Measurements from ENCODE around the gene DVL2. TPM values are rescaled to one million over a fixed set of nuclear protein-coding genes. Genes with fewer than 3 reads are reported as not detected.
A peak's percentile ranks its signal among the peaks of the same experiment; 100 is the strongest.

The DVL2 gene
- total and polyA plus RNA-seq, 2 donors (not counting 1 experiment from before 2014, with no cell fraction given): 8.1 to 91.8 TPM

DNA sequence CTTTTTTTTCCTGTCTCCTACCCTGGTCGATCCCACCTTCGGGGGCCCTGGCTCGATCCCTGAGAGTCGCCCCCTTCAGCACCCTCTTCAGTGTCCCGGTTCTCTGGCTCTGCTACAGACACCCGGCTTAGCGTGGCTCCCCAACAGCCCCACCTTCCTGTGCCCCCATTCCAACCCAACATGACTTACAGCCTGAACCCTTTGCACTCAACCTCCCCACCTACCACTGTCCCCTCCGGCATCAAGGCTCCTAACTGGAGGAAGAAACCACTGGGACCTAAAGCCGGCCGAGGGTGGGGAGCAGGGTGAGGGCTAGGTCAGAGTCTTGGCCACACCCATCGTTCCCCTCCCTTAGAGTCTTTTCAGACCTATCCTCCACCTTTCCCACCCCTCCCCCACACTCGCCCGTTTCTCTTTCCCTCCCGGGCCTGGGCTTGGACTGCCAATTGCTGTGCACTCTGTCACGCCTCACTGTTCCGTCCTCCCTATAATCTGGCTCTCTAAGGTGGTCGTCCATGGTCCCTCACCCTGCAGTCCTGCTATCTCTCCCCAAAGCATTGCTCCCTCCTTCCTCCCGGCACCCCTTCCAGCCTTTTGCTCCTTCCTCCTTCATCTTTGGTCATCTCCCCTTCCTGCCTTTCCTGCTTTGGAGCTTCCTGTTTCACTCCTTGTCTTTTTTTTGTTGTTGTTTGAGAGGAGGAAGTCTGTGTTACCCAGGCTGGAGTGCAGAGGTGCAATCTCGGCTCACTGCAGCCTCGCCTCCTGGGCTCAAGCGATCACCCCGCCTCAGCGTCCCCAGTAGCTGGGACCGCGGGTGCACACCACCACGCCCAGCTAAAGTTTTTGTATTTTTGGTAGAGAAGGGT is 28.9 kb upstream of the DVL2 start:
- Histone ChIP-seq H3K36me3 (ENCODE audit: control insufficient read depth, insufficient read depth, low read length) (no peaks in the 10 kb centered on the region), H3K4me2 (ENCODE audit: extremely low read depth, insufficient read depth, low read length) (peak overlapping the region; percentile 80), H3K4me3 (replicated peaks in 1 of 4; ENCODE audit: control extremely low read depth in 1 of 4, insufficient read depth in 1 of 4, low read depth in 3 of 4, low read length in 4 of 4) (peak overlapping the region in 2 of 4 experiments; percentile 4 to 20), H2AFZ (ENCODE audit: low read length) (peak overlapping the region; percentile 86), H3K9me3 (ENCODE audit: control insufficient read depth, insufficient read depth, low read depth, low read length) (no peaks in the 10 kb centered on the region), H3K9ac (ENCODE audit: insufficient read depth, low read length) (no peak overlapping the region), H3K79me2 (ENCODE audit: control insufficient read depth, insufficient read depth, low read length) (no peaks in the 10 kb centered on the region), H3K4me1 (ENCODE audit: control insufficient read depth, extremely low read depth, insufficient read depth, low read length) (peaks cover 3% of the 10 kb centered on the region), H3K27me3 (ENCODE audit: control insufficient read depth, insufficient read depth, low read length) (no peaks in the 10 kb centered on the region), H4K20me1 (ENCODE audit: control insufficient read depth, extremely low read depth, insufficient read depth, low read length) (no peaks in the 10 kb centered on the region), H3K27ac (ENCODE audit: insufficient read depth, low read length) (no peak overlapping the region)
- no peak for TF ChIP-seq EZH2 (IDR thresholded peaks at IDR 0.05; ENCODE audit: low read length, missing control alignments)
- TF ChIP-seq, protein P1, sequence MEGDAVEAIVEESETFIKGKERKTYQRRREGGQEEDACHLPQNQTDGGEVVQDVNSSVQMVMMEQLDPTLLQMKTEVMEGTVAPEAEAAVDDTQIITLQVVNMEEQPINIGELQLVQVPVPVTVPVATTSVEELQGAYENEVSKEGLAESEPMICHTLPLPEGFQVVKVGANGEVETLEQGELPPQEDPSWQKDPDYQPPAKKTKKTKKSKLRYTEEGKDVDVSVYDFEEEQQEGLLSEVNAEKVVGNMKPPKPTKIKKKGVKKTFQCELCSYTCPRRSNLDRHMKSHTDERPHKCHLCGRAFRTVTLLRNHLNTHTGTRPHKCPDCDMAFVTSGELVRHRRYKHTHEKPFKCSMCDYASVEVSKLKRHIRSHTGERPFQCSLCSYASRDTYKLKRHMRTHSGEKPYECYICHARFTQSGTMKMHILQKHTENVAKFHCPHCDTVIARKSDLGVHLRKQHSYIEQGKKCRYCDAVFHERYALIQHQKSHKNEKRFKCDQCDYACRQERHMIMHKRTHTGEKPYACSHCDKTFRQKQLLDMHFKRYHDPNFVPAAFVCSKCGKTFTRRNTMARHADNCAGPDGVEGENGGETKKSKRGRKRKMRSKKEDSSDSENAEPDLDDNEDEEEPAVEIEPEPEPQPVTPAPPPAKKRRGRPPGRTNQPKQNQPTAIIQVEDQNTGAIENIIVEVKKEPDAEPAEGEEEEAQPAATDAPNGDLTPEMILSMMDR (conservative IDR thresholded peaks at IDR 0.05 in 1 of 2, IDR thresholded peaks at IDR 0.05 in 1 of 2; ENCODE audit: low read depth in 1 of 2, low read length in 2 of 2): no peak
- no peak for DNase-seq (ENCODE audit: low read depth in 2 of 2)

- Histone ChIP-seq H3K4me2 (ENCODE audit: extremely low read depth, insufficient read depth, low read length) (peak within 1 kb of the TSS; percentile 80), H3K9ac (ENCODE audit: insufficient read depth, low read length) (no peak within 1 kb of the TSS), H4K20me1 (ENCODE audit: control insufficient read depth, extremely low read depth, insufficient read depth, low read length) (no peaks in the 10 kb centered on the region), H3K9me3 (ENCODE audit: control insufficient read depth, insufficient read depth, low read depth, low read length) (no peaks in the 10 kb centered on the region), H3K79me2 (ENCODE audit: control insufficient read depth, insufficient read depth, low read length) (no peaks in the 10 kb centered on the region), H3K27ac (ENCODE audit: insufficient read depth, low read length) (no peak within 1 kb of the TSS), H3K4me1 (ENCODE audit: control insufficient read depth, extremely low read depth, insufficient read depth, low read length) (peaks cover 3% of the 10 kb centered on the region), H2AFZ (ENCODE audit: low read length) (peak within 1 kb of the TSS; percentile 86), H3K27me3 (ENCODE audit: control insufficient read depth, insufficient read depth, low read length) (no peaks in the 10 kb centered on the region), H3K36me3 (ENCODE audit: control insufficient read depth, insufficient read depth, low read length) (no peaks in the 10 kb centered on the region), H3K4me3 (replicated peaks in 1 of 4; ENCODE audit: control extremely low read depth in 1 of 4, insufficient read depth in 1 of 4, low read depth in 3 of 4, low read length in 4 of 4) (peak within 1 kb of the TSS in 2 of 4 experiments; percentile 4 to 32)
- TF ChIP-seq, protein P1 (conservative IDR thresholded peaks at IDR 0.05 in 1 of 2, IDR thresholded peaks at IDR 0.05 in 1 of 2; ENCODE audit: low read depth in 1 of 2, low read length in 2 of 2): no peak
- TF ChIP-seq EZH2 (IDR thresholded peaks at IDR 0.05; ENCODE audit: low read length, missing control alignments): no peak
- no peak for DNase-seq (ENCODE audit: low read depth in 2 of 2)
These were observed 28.0 kb upstream of the DVL2 start, which contains the start of gene CLDN7 for GRCh38 chr17:7262192-7262934. Gene CLDN7, minus strand, starts transcription at chr17:7262478. Its CDS starts 435 bp downstream, at chr17:7262043.
